GM23338 (cell line): ENCODE data around the gene KCNQ1OT1. TPM values are rescaled to one million over a fixed set of nuclear protein-coding genes. Genes with fewer than 3 reads are reported as not detected.

Source experiments
- ATAC-seq: fragments of 200-7000 bp; cut with Tn5 transposase; 3 replicates; pipeline ENCODE4 v1.9.1; 2020
- DNase-seq: peaks from one replicate; pipeline ENCODE4 v3.0.0-alpha.2; 2015; ENCODE audit warnings: low spot score
- H2AFZ ChIP-seq: fragments of 200-600 bp; sonication (generic); 2 replicates; pipeline ENCODE4 v1.8.0; 2016; ENCODE audit warnings: antibody characterized with exemption, mild to moderate bottlenecking, moderate library complexity
- H3F3A ChIP-seq: fragments of 200-600 bp; sonication (generic); replicated peaks from 2 replicates; pipeline ENCODE4 v1.8.0; 2017; ENCODE audit warnings: antibody characterized with exemption, mixed run types, low read depth
- H3K27ac ChIP-seq: fragments of 200-600 bp; sonication (generic); 2 replicates; pipeline ENCODE4 v1.6.1; 2016; ENCODE audit warnings: low read depth
- H3K27me3 ChIP-seq: fragments of 200-600 bp; sonication (generic); 2 replicates; pipeline ENCODE4 v1.8.0; 2016; ENCODE audit warnings: mild to moderate bottlenecking, mixed run types, moderate library complexity; ENCODE audit not compliant: insufficient read depth
- H3K36me3 ChIP-seq: fragments of 200-600 bp; sonication (generic); 2 replicates; pipeline ENCODE4 v1.8.0; 2016; ENCODE audit warnings: mild to moderate bottlenecking; ENCODE audit not compliant: insufficient read depth
- H3K4me1 ChIP-seq: fragments of 200-600 bp; sonication (generic); 2 replicates; pipeline ENCODE4 v1.8.0; 2016; ENCODE audit warnings: mild to moderate bottlenecking, moderate library complexity; ENCODE audit not compliant: insufficient read depth
- H3K4me2 ChIP-seq: fragments of 200-600 bp; sonication (generic); 2 replicates; pipeline ENCODE4 v1.7.1; 2017; ENCODE audit warnings: mixed run types
- H3K4me3 ChIP-seq: fragments of 200-600 bp; sonication (generic); 2 replicates; pipeline ENCODE4 v1.6.1; 2016; ENCODE audit warnings: mixed run types
- H3K79me2 ChIP-seq: fragments of 200-600 bp; sonication (generic); replicated peaks from 2 replicates; pipeline ENCODE4 v1.8.0; 2017; ENCODE audit warnings: mild to moderate bottlenecking; ENCODE audit not compliant: insufficient read depth
- H3K9me2 ChIP-seq: fragments of 200-600 bp; sonication (generic); 2 replicates; pipeline ENCODE4 v1.8.0; 2017; ENCODE audit not compliant: insufficient read depth
- H4K20me1 ChIP-seq: fragments of 200-600 bp; sonication (generic); replicated peaks from 2 replicates; pipeline ENCODE4 v1.8.0; 2017; ENCODE audit warnings: mild to moderate bottlenecking; ENCODE audit not compliant: insufficient read depth
- H3K27ac Mint-ChIP-seq: 2 replicates; pipeline ENCODE4 v1.8.0; 2020; ENCODE audit warnings: inconsistent platforms, mild to moderate bottlenecking, moderate library complexity, mixed read lengths
- H3K27me3 Mint-ChIP-seq: 3 replicates; pipeline ENCODE4 v1.8.0; 2022; ENCODE audit warnings: low read depth, mild to moderate bottlenecking, moderate library complexity, mixed read lengths, inconsistent platforms; ENCODE audit not compliant: insufficient read depth, poor library complexity
- H3K36me3 Mint-ChIP-seq: 3 replicates; pipeline ENCODE4 v1.8.0; 2021; ENCODE audit warnings: low read depth, mild to moderate bottlenecking, inconsistent platforms, moderate library complexity, mixed read lengths
- H3K4me1 Mint-ChIP-seq: 3 replicates; pipeline ENCODE4 v1.8.0; 2020; ENCODE audit warnings: mild to moderate bottlenecking, inconsistent platforms, mixed read lengths
- H3K4me3 Mint-ChIP-seq: 3 replicates; pipeline ENCODE4 v1.8.0; 2021; ENCODE audit warnings: moderate library complexity, mild to moderate bottlenecking, inconsistent platforms, mixed read lengths
- H3K9me3 Mint-ChIP-seq: 3 replicates; pipeline ENCODE4 v1.8.0; 2020; ENCODE audit warnings: moderate library complexity, mild to moderate bottlenecking, inconsistent platforms, mixed read lengths
- CREB1 ChIP-seq: fragments of 250-450 bp; sonication (Bioruptor Pico); IDR thresholded peaks from 2 replicates; pipeline ENCODE4 v1.5.0; 2020; ENCODE audit warnings: low read depth, mild to moderate bottlenecking, moderate library complexity
- EZH2 ChIP-seq: fragments of 200-600 bp; sonication (generic); IDR thresholded peaks from one replicate; pipeline ENCODE4 v1.8.0; 2017; ENCODE audit warnings: antibody characterized with exemption, mild to moderate bottlenecking, low read depth; ENCODE audit not compliant: unreplicated experiment
- EZH2phosphoT487 ChIP-seq: fragments of 200-600 bp; sonication (generic); IDR thresholded peaks from one replicate; pipeline ENCODE4 v1.8.1; 2018; ENCODE audit warnings: antibody characterized with exemption; ENCODE audit not compliant: unreplicated experiment
- JUNB ChIP-seq: IDR thresholded peaks from one replicate; pipeline ENCODE4 v1.6.1; 2016; ENCODE audit warnings: antibody characterized with exemption; ENCODE audit not compliant: unreplicated experiment
- NANOG ChIP-seq: IDR thresholded peaks from 2 replicates; pipeline ENCODE4 v1.6.1; 2016; ENCODE audit warnings: antibody characterized with exemption, borderline replicate concordance
- POLR2AphosphoS5 ChIP-seq: IDR thresholded peaks from 2 replicates; pipeline ENCODE4 v1.6.1; 2016; ENCODE audit warnings: antibody characterized with exemption, low read depth
- STAT1 ChIP-seq: IDR thresholded peaks from one replicate; pipeline ENCODE4 v1.6.1; 2016; ENCODE audit warnings: antibody characterized with exemption; ENCODE audit not compliant: unreplicated experiment
- ZNF114 ChIP-seq: fragments of 250-450 bp; sonication (Bioruptor Pico); IDR thresholded peaks from 2 replicates; pipeline ENCODE4 v1.5.0; 2020; ENCODE audit warnings: mild to moderate bottlenecking, moderate library complexity
- ZNF331 ChIP-seq: fragments of 250-450 bp; sonication (Bioruptor Pico); IDR thresholded peaks from 2 replicates; pipeline ENCODE4 v1.5.0; 2020; ENCODE audit warnings: low read depth, mild to moderate bottlenecking, moderate library complexity
- polyA plus RNA-seq: library from polyadenylated mRNA; unstranded; fragments of >200 nt; fragmentation: Nextera tagmentation; extraction: Ambion mirVana; gene quantifications from 2 replicates; pipeline ENCODE4 v1.2.1, GENCODE V29; 2016
- total RNA-seq: library from RNA; depleted of rRNA; stranded (reverse); fragments of >200 nt; shearing (Covaris generic); gene quantifications from 2 replicates; pipeline ENCODE4 v1.2.3, GENCODE V29; 2014
- TF ChIP-seq, protein P1 (sequence below): IDR thresholded peaks from 2 replicates; pipeline ENCODE4 v1.6.1; 2016; ENCODE audit warnings: antibody characterized with exemption
- TF ChIP-seq, protein P2 (sequence below), 2 experiments: fragments of 200-600 bp in 1 of 2; sonication (generic) in 1 of 2; conservative IDR thresholded peaks; 2 replicates each; pipeline versions ENCODE4 v1.5.1 to v1.6.1; 2016 to 2017; ENCODE audit warnings: antibody characterized with exemption in 2 of 2, low read depth in 2 of 2, mild to moderate bottlenecking in 2 of 2, moderate library complexity in 1 of 2
- TF ChIP-seq, protein P3 (sequence below): IDR thresholded peaks from one replicate; pipeline ENCODE4 v1.6.1; 2018; ENCODE audit warnings: antibody characterized with exemption; ENCODE audit not compliant: unreplicated experiment
- TF ChIP-seq, protein P4 (sequence below): fragments of 250-450 bp; sonication (Bioruptor Pico); IDR thresholded peaks from 2 replicates; pipeline ENCODE4 v1.5.0; 2020; ENCODE audit warnings: mild to moderate bottlenecking, moderate library complexity

KCNQ1OT1 gene
- total and polyA plus RNA-seq, 2 experiments from 2014 or later, result 1.5 to 4.2 TPM

DNA sequence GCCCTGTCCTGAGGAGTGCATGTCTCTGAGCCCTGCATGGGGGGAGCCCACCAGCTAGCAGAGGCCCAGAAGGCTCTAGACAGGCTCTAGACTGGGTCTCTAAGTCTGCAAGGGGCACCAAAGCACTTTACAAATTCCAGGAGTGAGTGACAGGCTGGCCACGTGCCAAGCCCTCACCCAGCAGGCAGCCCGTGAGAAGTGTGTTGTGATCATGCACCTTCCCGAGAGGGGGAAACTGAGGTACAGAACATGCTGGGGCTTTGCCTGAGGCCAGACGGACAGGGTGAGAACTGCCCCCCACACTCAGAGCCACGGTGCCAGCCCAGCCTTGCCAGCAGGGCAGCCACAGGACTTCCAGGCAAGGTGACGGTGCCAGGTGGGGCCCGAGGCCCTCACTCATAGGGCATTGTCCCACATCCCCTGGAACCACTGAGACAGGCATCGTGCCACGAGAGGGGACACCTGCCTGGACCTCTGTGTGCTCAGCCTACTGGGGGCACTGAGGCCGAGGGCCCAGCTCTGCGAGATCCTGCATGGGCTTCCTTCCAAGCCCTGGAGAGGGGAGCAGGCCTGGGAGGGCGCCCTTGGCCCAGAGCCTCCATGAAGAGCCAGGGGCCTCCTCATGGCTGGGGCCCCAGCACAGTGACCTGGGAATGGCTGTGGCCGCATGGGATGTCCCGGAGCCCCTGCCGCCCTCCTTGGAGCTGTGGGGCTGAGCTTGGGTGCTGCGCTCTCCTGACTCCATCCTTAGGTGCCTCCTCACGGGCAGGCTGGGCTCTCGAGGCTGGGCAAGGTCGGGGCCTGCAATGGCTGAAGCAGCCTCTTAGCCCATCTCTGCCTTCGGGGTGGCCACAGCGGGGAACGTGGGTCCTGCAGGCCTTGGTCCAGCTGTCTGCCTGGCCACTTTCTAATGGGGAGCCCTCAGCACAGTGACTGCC, 121.5 kb downstream of the KCNQ1OT1 start:
- no peak for ATAC-seq
- Mint-ChIP-seq H3K4me1 (peaks cover 4% of the 10 kb centered on the region; the same call in 2 of the 3 replicates), H3K27ac (no peak overlapping the region), H3K9me3 (no peaks in the 10 kb centered on the region), H3K4me3 (no peak overlapping the region), H3K27me3 (peaks cover 46% of the 10 kb centered on the region), H3K36me3 (no peaks in the 10 kb centered on the region)
- no peaks in the 10 kb centered on the region for H3K4me1 ChIP-seq
- no peak overlapping the region for H3K27ac ChIP-seq
- H3K4me3 ChIP-seq, result no peak overlapping the region
- no peaks in the 10 kb centered on the region for H4K20me1 ChIP-seq
- H3K27me3 ChIP-seq, result peaks cover 3% of the 10 kb centered on the region
- H3K4me2 ChIP-seq, result no peak overlapping the region
- DNase-seq, result no peak
- H3K9me2 ChIP-seq, result no peaks in the 10 kb centered on the region
- no peak overlapping the region for H2AFZ ChIP-seq
- no peaks in the 10 kb centered on the region for H3F3A ChIP-seq
- H3K36me3 ChIP-seq, result no peaks in the 10 kb centered on the region
- TF ChIP-seq ZNF114 (no peak), STAT1 (no peak), EZH2phosphoT487 (no peak), CREB1 (CRISPR knock-in tag) (no peak), NANOG (no peak), ZNF331 (CRISPR knock-in tag) (no peak), JUNB (no peak), EZH2 (no peak), POLR2AphosphoS5 (no peak)
- TF ChIP-seq, protein P1, sequence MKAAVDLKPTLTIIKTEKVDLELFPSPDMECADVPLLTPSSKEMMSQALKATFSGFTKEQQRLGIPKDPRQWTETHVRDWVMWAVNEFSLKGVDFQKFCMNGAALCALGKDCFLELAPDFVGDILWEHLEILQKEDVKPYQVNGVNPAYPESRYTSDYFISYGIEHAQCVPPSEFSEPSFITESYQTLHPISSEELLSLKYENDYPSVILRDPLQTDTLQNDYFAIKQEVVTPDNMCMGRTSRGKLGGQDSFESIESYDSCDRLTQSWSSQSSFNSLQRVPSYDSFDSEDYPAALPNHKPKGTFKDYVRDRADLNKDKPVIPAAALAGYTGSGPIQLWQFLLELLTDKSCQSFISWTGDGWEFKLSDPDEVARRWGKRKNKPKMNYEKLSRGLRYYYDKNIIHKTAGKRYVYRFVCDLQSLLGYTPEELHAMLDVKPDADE, result no peak
- TF ChIP-seq, protein P2, sequence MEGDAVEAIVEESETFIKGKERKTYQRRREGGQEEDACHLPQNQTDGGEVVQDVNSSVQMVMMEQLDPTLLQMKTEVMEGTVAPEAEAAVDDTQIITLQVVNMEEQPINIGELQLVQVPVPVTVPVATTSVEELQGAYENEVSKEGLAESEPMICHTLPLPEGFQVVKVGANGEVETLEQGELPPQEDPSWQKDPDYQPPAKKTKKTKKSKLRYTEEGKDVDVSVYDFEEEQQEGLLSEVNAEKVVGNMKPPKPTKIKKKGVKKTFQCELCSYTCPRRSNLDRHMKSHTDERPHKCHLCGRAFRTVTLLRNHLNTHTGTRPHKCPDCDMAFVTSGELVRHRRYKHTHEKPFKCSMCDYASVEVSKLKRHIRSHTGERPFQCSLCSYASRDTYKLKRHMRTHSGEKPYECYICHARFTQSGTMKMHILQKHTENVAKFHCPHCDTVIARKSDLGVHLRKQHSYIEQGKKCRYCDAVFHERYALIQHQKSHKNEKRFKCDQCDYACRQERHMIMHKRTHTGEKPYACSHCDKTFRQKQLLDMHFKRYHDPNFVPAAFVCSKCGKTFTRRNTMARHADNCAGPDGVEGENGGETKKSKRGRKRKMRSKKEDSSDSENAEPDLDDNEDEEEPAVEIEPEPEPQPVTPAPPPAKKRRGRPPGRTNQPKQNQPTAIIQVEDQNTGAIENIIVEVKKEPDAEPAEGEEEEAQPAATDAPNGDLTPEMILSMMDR (conservative IDR thresholded peaks at IDR 0.05; ENCODE audit: low read depth in 2 of 2), result no peak
- TF ChIP-seq, protein P3, sequence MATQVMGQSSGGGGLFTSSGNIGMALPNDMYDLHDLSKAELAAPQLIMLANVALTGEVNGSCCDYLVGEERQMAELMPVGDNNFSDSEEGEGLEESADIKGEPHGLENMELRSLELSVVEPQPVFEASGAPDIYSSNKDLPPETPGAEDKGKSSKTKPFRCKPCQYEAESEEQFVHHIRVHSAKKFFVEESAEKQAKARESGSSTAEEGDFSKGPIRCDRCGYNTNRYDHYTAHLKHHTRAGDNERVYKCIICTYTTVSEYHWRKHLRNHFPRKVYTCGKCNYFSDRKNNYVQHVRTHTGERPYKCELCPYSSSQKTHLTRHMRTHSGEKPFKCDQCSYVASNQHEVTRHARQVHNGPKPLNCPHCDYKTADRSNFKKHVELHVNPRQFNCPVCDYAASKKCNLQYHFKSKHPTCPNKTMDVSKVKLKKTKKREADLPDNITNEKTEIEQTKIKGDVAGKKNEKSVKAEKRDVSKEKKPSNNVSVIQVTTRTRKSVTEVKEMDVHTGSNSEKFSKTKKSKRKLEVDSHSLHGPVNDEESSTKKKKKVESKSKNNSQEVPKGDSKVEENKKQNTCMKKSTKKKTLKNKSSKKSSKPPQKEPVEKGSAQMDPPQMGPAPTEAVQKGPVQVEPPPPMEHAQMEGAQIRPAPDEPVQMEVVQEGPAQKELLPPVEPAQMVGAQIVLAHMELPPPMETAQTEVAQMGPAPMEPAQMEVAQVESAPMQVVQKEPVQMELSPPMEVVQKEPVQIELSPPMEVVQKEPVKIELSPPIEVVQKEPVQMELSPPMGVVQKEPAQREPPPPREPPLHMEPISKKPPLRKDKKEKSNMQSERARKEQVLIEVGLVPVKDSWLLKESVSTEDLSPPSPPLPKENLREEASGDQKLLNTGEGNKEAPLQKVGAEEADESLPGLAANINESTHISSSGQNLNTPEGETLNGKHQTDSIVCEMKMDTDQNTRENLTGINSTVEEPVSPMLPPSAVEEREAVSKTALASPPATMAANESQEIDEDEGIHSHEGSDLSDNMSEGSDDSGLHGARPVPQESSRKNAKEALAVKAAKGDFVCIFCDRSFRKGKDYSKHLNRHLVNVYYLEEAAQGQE, result no peak
- TF ChIP-seq, protein P4, sequence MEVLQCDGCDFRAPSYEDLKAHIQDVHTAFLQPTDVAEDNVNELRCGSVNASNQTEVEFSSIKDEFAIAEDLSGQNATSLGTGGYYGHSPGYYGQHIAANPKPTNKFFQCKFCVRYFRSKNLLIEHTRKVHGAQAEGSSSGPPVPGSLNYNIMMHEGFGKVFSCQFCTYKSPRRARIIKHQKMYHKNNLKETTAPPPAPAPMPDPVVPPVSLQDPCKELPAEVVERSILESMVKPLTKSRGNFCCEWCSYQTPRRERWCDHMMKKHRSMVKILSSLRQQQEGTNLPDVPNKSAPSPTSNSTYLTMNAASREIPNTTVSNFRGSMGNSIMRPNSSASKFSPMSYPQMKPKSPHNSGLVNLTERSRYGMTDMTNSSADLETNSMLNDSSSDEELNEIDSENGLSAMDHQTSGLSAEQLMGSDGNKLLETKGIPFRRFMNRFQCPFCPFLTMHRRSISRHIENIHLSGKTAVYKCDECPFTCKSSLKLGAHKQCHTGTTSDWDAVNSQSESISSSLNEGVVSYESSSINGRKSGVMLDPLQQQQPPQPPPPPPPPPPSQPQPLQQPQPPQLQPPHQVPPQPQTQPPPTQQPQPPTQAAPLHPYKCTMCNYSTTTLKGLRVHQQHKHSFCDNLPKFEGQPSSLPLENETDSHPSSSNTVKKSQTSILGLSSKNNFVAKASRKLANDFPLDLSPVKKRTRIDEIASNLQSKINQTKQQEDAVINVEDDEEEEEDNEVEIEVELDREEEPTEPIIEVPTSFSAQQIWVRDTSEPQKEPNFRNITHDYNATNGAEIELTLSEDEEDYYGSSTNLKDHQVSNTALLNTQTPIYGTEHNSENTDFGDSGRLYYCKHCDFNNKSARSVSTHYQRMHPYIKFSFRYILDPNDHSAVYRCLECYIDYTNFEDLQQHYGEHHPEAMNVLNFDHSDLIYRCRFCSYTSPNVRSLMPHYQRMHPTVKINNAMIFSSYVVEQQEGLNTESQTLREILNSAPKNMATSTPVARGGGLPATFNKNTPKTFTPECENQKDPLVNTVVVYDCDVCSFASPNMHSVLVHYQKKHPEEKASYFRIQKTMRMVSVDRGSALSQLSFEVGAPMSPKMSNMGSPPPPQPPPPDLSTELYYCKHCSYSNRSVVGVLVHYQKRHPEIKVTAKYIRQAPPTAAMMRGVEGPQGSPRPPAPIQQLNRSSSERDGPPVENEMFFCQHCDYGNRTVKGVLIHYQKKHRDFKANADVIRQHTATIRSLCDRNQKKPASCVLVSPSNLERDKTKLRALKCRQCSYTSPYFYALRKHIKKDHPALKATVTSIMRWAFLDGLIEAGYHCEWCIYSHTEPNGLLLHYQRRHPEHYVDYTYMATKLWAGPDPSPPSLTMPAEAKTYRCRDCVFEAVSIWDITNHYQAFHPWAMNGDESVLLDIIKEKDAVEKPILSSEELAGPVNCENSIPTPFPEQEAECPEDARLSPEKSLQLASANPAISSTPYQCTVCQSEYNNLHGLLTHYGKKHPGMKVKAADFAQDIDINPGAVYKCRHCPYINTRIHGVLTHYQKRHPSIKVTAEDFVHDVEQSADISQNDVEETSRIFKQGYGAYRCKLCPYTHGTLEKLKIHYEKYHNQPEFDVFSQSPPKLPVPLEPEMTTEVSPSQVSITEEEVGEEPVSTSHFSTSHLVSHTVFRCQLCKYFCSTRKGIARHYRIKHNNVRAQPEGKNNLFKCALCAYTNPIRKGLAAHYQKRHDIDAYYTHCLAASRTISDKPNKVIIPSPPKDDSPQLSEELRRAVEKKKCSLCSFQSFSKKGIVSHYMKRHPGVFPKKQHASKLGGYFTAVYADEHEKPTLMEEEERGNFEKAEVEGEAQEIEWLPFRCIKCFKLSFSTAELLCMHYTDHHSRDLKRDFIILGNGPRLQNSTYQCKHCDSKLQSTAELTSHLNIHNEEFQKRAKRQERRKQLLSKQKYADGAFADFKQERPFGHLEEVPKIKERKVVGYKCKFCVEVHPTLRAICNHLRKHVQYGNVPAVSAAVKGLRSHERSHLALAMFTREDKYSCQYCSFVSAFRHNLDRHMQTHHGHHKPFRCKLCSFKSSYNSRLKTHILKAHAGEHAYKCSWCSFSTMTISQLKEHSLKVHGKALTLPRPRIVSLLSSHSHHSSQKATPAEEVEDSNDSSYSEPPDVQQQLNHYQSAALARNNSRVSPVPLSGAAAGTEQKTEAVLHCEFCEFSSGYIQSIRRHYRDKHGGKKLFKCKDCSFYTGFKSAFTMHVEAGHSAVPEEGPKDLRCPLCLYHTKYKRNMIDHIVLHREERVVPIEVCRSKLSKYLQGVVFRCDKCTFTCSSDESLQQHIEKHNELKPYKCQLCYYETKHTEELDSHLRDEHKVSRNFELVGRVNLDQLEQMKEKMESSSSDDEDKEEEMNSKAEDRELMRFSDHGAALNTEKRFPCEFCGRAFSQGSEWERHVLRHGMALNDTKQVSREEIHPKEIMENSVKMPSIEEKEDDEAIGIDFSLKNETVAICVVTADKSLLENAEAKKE, result no peak
- H3K79me2 ChIP-seq, result no peaks in the 10 kb centered on the region
